ENCODE data around the gene LRP4.

The LRP4 gene

DNA sequence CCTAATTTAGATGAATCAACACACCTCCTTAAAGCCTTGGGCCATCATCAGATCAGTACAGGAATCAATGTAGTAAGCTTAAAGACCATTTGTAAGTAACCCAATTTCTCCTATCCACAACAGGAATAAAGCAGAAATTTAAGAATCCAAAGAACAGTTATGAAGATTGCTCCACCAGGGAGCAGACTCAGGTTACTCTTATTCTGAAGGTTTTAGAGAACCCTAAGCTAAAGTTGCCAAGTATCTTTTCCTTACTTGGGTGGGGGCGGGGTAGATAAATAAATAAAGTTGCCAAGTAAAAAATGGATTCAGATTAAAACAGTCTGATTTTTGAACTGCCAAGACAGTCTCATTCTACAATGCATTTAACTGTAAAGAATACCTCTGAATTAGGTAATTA is 90.4 kb downstream of the LRP4 start:
- Histone ChIP-seq H3K27me3 (ENCODE audit: control insufficient read depth, insufficient read depth, low read length) (no peaks in the 10 kb centered on the region), H3K36me3 (ENCODE audit: control insufficient read depth, insufficient read depth, low read length) (no peaks in the 10 kb centered on the region), H3K9me3 (ENCODE audit: control insufficient read depth, insufficient read depth, low read depth, low read length) (no peaks in the 10 kb centered on the region), H3K27ac (ENCODE audit: low read depth, low read length) (no peak overlapping the region), H3K4me3 (ENCODE audit: low read depth, low read length) (no peak overlapping the region), H3K4me1 (ENCODE audit: control insufficient read depth, insufficient read depth, low read length) (peaks cover 21% of the 10 kb centered on the region), H3K9ac (ENCODE audit: low read length) (no peak overlapping the region)

DNA sequence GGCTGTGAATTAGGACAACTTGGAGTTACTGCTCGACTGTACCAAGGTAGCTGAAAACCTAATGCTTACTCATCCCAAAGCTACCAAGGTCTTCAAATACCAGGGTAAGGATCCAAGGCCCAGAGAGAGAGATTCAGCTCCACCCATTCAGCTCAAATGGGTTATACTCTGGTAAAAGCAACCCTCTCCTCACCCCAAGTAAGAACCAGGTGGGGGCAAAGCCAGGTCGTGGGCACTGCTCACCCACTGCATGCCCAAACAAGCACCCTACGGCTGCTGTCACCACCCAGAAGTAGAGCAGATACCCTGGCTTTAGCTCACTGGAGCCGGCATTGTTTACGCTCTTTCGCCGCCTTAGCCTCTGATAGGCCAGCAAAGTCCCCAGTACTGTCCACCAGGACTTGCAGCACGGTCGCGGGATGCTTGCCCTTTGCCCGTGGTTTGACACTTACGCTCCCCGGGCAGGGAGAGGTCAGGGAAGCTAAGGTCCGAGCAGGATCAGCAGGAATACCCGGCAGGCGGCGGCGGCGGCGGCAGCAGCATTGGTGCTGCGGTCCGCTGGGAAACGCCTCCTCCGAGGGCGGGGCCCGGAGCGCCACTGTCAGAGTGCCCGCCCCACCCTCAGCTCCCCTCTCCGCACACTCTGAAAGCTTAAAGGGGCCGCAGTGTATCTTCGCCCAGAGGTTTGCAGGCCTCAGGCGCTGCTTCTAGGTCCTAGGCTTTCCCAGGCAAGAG is 91.9 kb downstream of the LRP4 start:
- no peaks in the 10 kb centered on the region for H3K27me3 ChIP-seq (ENCODE audit: control insufficient read depth, insufficient read depth, low read length)
- peak overlapping the region; percentile 68 for H3K4me3 ChIP-seq (ENCODE audit: low read depth, low read length)
- no peaks in the 10 kb centered on the region for H3K9me3 ChIP-seq (ENCODE audit: control insufficient read depth, insufficient read depth, low read depth, low read length)
- no peaks in the 10 kb centered on the region for H3K36me3 ChIP-seq (ENCODE audit: control insufficient read depth, insufficient read depth, low read length)
- peaks cover 21% of the 10 kb centered on the region for H3K4me1 ChIP-seq (ENCODE audit: control insufficient read depth, insufficient read depth, low read length)
- H3K9ac ChIP-seq (ENCODE audit: low read length) = peak overlapping the region; percentile 40
- H3K27ac ChIP-seq (ENCODE audit: low read depth, low read length) = no peak overlapping the region

DNA sequence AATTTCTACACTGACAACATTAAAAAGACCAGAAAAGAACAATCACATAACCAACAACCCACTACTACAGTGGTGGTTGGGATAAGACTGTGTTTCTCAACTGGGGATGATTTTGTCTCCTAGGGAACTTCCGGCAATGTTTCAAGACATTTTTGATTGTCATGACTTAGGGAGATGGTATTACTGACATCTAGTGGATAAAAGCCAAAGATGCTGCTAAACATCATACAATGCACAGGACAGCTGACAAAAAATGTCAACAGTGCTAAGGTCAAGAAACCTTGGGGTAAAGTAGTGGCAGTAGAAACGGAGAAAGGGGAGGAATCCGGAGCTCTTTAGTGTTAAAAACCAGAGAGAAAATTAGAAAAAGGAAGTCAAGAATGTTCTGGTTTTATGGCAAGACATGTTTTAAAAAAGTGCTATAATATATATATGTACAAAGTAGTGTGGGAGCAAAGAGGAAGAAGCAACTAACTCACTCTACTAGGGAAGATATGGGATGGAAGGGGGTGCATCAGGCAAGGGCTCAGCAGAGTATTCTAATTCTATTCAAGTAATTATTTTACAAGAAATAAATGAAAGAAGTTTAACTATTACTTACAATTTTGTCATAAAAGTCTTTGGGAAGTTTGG is 109.4 kb downstream of the LRP4 start:
- no peaks in the 10 kb centered on the region for H3K4me1 ChIP-seq (ENCODE audit: control insufficient read depth, insufficient read depth, low read length)
- H3K4me3 ChIP-seq (ENCODE audit: low read depth, low read length) = no peak overlapping the region
- H3K9ac ChIP-seq (ENCODE audit: low read length) = no peak overlapping the region
- H3K9me3 ChIP-seq (ENCODE audit: control insufficient read depth, insufficient read depth, low read depth, low read length) = no peaks in the 10 kb centered on the region
- H3K27ac ChIP-seq (ENCODE audit: low read depth, low read length) = no peak overlapping the region
- no peaks in the 10 kb centered on the region for H3K27me3 ChIP-seq (ENCODE audit: control insufficient read depth, insufficient read depth, low read length)
- H3K36me3 ChIP-seq (ENCODE audit: control insufficient read depth, insufficient read depth, low read length) = peaks cover 73% of the 10 kb centered on the region

All from HUES6 (cell line).